PC-3 (cell line): ENCODE data around the gene PIGU. TPM values are rescaled to one million over a fixed set of nuclear protein-coding genes. Genes with fewer than 3 reads are reported as not detected.
"Not testable (repeated sequence)": the region's sequence is repeated elsewhere in the genome, so short reads cannot be mapped to it uniquely, and the experiment has no call there.

Experiments
- ATAC-seq: fragments of 200-7000 bp; cut with Tn5 transposase; 2 replicates; pipeline ENCODE4 v1.9.1; 2020; ENCODE audit warnings: mild to moderate bottlenecking, moderate library complexity
- BruUV-seq: library from RNA; stranded (reverse); fragments of 400-500 nt; replicated peaks from 2 replicates; lab custom pipeline; 2021; lab: Mats Ljungman, UMichigan
- CTCF ChIA-PET: fragments of 300-600 bp; sonication (Branson Sonifier 250); formaldehyde crosslinking; loops from one replicate; lab custom pipeline; 2022; ENCODE audit warnings: antibody characterized with exemption; lab: Charles Lee
- POLR2A ChIA-PET: fragments of 300-600 bp; sonication (Branson Sonifier 250); formaldehyde crosslinking; loops from one replicate; lab custom pipeline; 2022; ENCODE audit warnings: antibody characterized with exemption; ENCODE audit not compliant: unreplicated experiment; lab: Charles Lee
- DNase-seq: peaks from one replicate; pipeline ENCODE4 v3.0.0-alpha.2; 2015
- H2AFZ ChIP-seq: fragments of 300-600 bp; sonication (generic); 2 replicates; pipeline ENCODE4 v1.6.0; 2016; ENCODE audit warnings: antibody characterized with exemption, low read length
- H3F3A ChIP-seq: fragments of 300-600 bp; sonication (generic); one replicate; pipeline ENCODE4 v1.6.0; 2017; ENCODE audit warnings: antibody characterized with exemption, low read length, control low read depth, mild to moderate bottlenecking; ENCODE audit not compliant: unreplicated experiment
- H3K27ac ChIP-seq: fragments of 300-600 bp; sonication (generic); 2 replicates; pipeline ENCODE4 v1.5.1; 2016; ENCODE audit warnings: mild to moderate bottlenecking, low read length
- H3K27me3 ChIP-seq: fragments of 300-600 bp; sonication (generic); 2 replicates; pipeline ENCODE4 v1.6.1; 2016; ENCODE audit warnings: low read length, mixed read lengths
- H3K36me3 ChIP-seq: fragments of 300-600 bp; sonication (generic); 2 replicates; pipeline ENCODE4 v1.6.1; 2016; ENCODE audit warnings: low read depth, mixed run types, low read length, mixed read lengths
- H3K4me1 ChIP-seq: fragments of 300-600 bp; sonication (generic); 2 replicates; pipeline ENCODE4 v1.5.1; 2016; ENCODE audit warnings: low read length; ENCODE audit not compliant: insufficient read depth
- H3K4me2 ChIP-seq: fragments of 300-600 bp; sonication (generic); 2 replicates; pipeline ENCODE4 v1.6.0; 2016; ENCODE audit warnings: low read length
- H3K4me3 ChIP-seq: fragments of 300-600 bp; sonication (generic); 2 replicates; pipeline ENCODE4 v1.5.1; 2016; ENCODE audit warnings: mild to moderate bottlenecking, low read length, mixed read lengths
- H3K79me2 ChIP-seq: fragments of 300-600 bp; sonication (generic); 2 replicates; pipeline ENCODE4 v1.6.1; 2017; ENCODE audit warnings: low read length, mixed read lengths
- H3K9ac ChIP-seq: fragments of 300-600 bp; sonication (generic); 2 replicates; pipeline ENCODE4 v1.6.0; 2016; ENCODE audit warnings: mild to moderate bottlenecking, low read length
- H3K9me2 ChIP-seq: fragments of 300-600 bp; sonication (generic); replicated peaks from 2 replicates; pipeline ENCODE4 v1.6.1; 2016; ENCODE audit warnings: mixed run types, low read length, mixed read lengths
- H3K9me3 ChIP-seq: fragments of 300-600 bp; sonication (generic); 2 replicates; pipeline ENCODE4 v1.6.1; 2016; ENCODE audit warnings: low read length, mixed read lengths
- H4K20me1 ChIP-seq: fragments of 300-600 bp; sonication (generic); 2 replicates; pipeline ENCODE4 v1.6.1; 2016; ENCODE audit warnings: low read length, mixed read lengths
- CTCF ChIP-seq: fragments of 300-600 bp; sonication (generic); conservative IDR thresholded peaks from 2 replicates; pipeline ENCODE4 v1.5.1; 2017; ENCODE audit warnings: antibody characterized with exemption, low read depth, mild to moderate bottlenecking, low read length
- EZH2 ChIP-seq: fragments of 300-600 bp; sonication (generic); IDR thresholded peaks from one replicate; pipeline ENCODE4 v1.6.1; 2017; ENCODE audit warnings: antibody characterized with exemption, mild to moderate bottlenecking, low read length; ENCODE audit not compliant: unreplicated experiment
- EZH2phosphoT487 ChIP-seq: fragments of 300-600 bp; sonication (generic); IDR thresholded peaks from 2 replicates; pipeline ENCODE4 v1.6.1; 2018; ENCODE audit warnings: mild to moderate bottlenecking, antibody characterized with exemption, low read length, borderline replicate concordance
- intact Hi-C: fragments of 100-400 bp; cut with micrococcal nuclease; formaldehyde crosslinking; loops from 2 replicates; pipeline ENCODE4 v1.9.0; 2023
- total RNA-seq: library from RNA; depleted of rRNA; stranded (reverse); fragments of >200 nt; gene quantifications from 2 replicates; pipeline ENCODE4 v1.2.3, GENCODE V29; 2014

Gene PIGU
- total RNA-seq, 1 experiment from 2014 or later, result 24.5 TPM

GRCh38 chr20:34615477-34615876, 61.4 kb downstream of the PIGU start:
- Histone ChIP-seq H3K27ac (no peak overlapping the region), H3F3A (no peaks in the 10 kb centered on the region), H3K9me2 (no peaks in the 10 kb centered on the region), H3K4me1 (no peaks in the 10 kb centered on the region), H3K27me3 (no peaks in the 10 kb centered on the region), H3K79me2 (no peaks in the 10 kb centered on the region), H3K9me3 (no peaks in the 10 kb centered on the region), H2AFZ (no peak overlapping the region), H4K20me1 (no peaks in the 10 kb centered on the region), H3K9ac (no peak overlapping the region), H3K4me2 (no peak overlapping the region), H3K36me3 (0 out of 2 replicates have a peak, but pooled peaks cover 8% of the 10 kb centered on the region), H3K4me3 (no peak overlapping the region)
- CTCF ChIA-PET, result no interaction called here
- DNase-seq, result no peak
- POLR2A ChIA-PET, result no interaction called here
- ATAC-seq, result no peak
- intact Hi-C loops, result no loop called here
- no peak for TF ChIP-seq EZH2phosphoT487
- no peak for TF ChIP-seq CTCF
- TF ChIP-seq EZH2, result no peak
- BruUV-seq, result no TSS peak

GRCh38 chr20:34611976-34612375, 64.9 kb downstream of the PIGU start:
- H3K36me3 ChIP-seq, H2AFZ ChIP-seq, intact Hi-C loops, H3K27ac ChIP-seq, H3K9me3 ChIP-seq, ATAC-seq, POLR2A ChIA-PET, H4K20me1 ChIP-seq, H3K4me1 ChIP-seq, H3K79me2 ChIP-seq, H3K9me2 ChIP-seq, DNase-seq, H3K4me3 ChIP-seq, H3K9ac ChIP-seq, CTCF ChIA-PET, H3K4me2 ChIP-seq, H3K27me3 ChIP-seq, H3F3A ChIP-seq, BruUV-seq: not testable (repeated sequence)

DNA sequence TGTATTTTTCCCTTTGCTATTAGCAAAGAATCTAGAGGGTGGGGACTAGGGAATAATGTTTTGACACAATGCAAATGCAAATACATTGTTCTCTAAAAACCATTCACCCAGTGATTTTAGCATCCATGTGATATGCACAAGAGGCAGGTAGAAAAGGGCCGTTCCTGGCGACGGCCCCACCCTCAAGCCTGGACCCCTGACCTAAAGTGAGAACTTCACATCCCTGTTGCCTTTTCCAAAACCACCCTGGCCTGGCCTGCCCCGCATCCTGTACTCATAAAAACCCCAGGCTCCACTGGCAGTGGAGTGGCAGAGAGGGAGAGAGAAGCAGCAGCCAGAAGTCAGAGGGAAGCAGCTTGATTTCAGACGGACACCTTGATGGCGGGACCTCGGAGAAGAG, 69.8 kb downstream of the PIGU start:
- no peak for TF ChIP-seq CTCF
- TF ChIP-seq EZH2, result no peak
- no peak for TF ChIP-seq EZH2phosphoT487

More for the DNA sequence above, 69.8 kb downstream of the PIGU start:
- ChIA-PET CTCF (no interaction called here), POLR2A (no interaction called here)
- H3K27me3 ChIP-seq, result no peaks in the 10 kb centered on the region
- no peaks in the 10 kb centered on the region for H4K20me1 ChIP-seq
- H3F3A ChIP-seq, result no peaks in the 10 kb centered on the region
- H3K9ac ChIP-seq, result no peak overlapping the region
- no peak for DNase-seq
- no peak for ATAC-seq
- H3K9me3 ChIP-seq, result no peaks in the 10 kb centered on the region
- H3K4me1 ChIP-seq, result no peaks in the 10 kb centered on the region
- H3K4me2 ChIP-seq, result no peak overlapping the region
- H3K4me3 ChIP-seq, result no peak overlapping the region
- H3K27ac ChIP-seq, result no peak overlapping the region
- H3K9me2 ChIP-seq, result no peaks in the 10 kb centered on the region
- no peaks in the 10 kb centered on the region for H3K79me2 ChIP-seq
- BruUV-seq, result no TSS peak
- no peaks in the 10 kb centered on the region for H3K36me3 ChIP-seq
- H2AFZ ChIP-seq, result no peak overlapping the region
- intact Hi-C loops, result no loop called here
